ENCODE data around the gene LCN15.
"Not testable (repeated sequence)": the region's sequence is repeated elsewhere in the genome, so short reads cannot be mapped to it uniquely, and the experiment has no call there.

DNA sequence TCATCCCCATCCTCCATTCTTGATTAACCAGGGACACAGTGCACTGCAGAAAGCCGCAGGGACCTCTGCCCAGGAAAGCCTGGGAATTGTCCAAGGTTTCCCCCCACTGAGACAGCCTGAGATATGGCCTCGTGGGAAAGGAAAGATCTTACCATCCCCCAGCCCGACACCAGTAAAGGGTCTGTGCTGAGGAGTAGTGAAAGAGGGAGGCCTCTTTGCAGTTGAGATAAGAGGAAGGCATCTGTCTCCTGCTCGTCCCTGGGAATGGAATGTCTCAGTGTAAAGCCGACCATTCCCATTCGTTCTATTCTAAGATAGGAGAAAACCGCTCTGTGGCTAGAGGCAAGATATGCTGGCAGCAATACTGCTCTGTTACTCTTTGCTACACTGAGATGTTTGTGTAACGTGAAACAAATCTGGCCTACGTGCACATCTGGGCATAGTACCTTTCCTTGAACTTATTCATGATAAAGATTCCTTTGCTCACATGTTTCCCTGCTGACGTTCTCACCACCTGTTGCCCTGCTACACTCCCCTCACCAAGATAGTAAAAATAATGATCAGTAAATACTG, 32.5 kb upstream of the LCN15 start:
- TF ChIP-seq ZNF274 (IDR thresholded peaks at IDR 0.05; ENCODE audit: low read depth, low read length); YY1 (IDR thresholded peaks at IDR 0.05; ENCODE audit: insufficient read depth, insufficient read length): not testable (repeated sequence)

Data from NT2/D1 (cell line).